Right cardiac atrium (tissue), 5 donors: ENCODE data around the gene RPA3. TPM values are rescaled to one million over a fixed set of nuclear protein-coding genes. Genes with fewer than 3 reads are reported as not detected.

ENCODE experiments used
- ATAC-seq, 2 donors: fragments of 200-7000 bp; cut with Tn5 transposase; one replicate each; pipeline versions ENCODE4 v1.8.0 to v1.9.1; 2020; ENCODE audit warnings: moderate library complexity in 2 of 2, mild to moderate bottlenecking in 1 of 2
- DNase-seq, 3 donors: peaks; one replicate each; pipeline ENCODE4 v3.0.0-alpha.2; 2020
- H3K27ac ChIP-seq: one replicate; pipeline ENCODE4 v1.5.1; 2013; ENCODE audit warnings: mild to moderate bottlenecking, low read length, control low read depth, moderate library complexity
- H3K27me3 ChIP-seq: one replicate; pipeline ENCODE4 v1.6.1; 2013; ENCODE audit not compliant: control insufficient read depth, insufficient read depth
- H3K4me1 ChIP-seq: one replicate; pipeline ENCODE4 v1.6.1; 2013; ENCODE audit warnings: low read length; ENCODE audit not compliant: control insufficient read depth, insufficient read depth
- H3K4me3 ChIP-seq: one replicate; pipeline ENCODE4 v1.5.1; 2013; ENCODE audit warnings: low read length, control low read depth
- H3K9me3 ChIP-seq: one replicate; pipeline ENCODE4 v1.6.1; 2013; ENCODE audit warnings: low read length; ENCODE audit not compliant: control insufficient read depth
- WGBS: extraction: QIAGEN DNeasy Blood & Tissue Kit; methylation state at CpG from one replicate; pipeline ENCODE4 v1.1.7; 2013; 5-methylcytosine and 5-hydroxymethylcytosine counted together
- intact Hi-C, 4 donors: fragments of 100-400 bp; cut with DNase I; formaldehyde crosslinking; loops; one replicate each; pipeline versions ENCODE4 v1.11.0 to v1.14.0; 2022 to 2023
- long read RNA-seq, 4 donors: library from polyadenylated mRNA; unstranded; transcript quantifications; one replicate each; pipeline ENCODE4 v2.0.0, GENCODE V29; 2020 to 2021
- polyA plus RNA-seq: library from polyadenylated mRNA; stranded (reverse); fragments of 200-250 nt; gene quantifications from one replicate; pipeline ENCODE4 v1.2.3, GENCODE V29; 2013
- total RNA-seq, 4 donors: library from RNA; stranded (reverse); fragmentation: NEBNext Ultra II Directional; extraction: Animal tissue kit (Norgen Biotek cat#: 25700); gene quantifications; one replicate each; pipeline ENCODE4 v1.2.1, GENCODE V29; 2021
- donor health status: healthy with polysubstance abuse.
- donor health status: DM: no; HTN: yes; CAD: no.
- donor health status: DM: no; HTN: no; CAD: no.
- donor health status: DM: no; HTN: yes; CAD: no; lungs with severe emphysema.
- donor health status: DM: yes; HTN: yes; CAD: no.

Gene RPA3
- 10 to 100 TPM; 17.6 to 27.4 (median 21.0) TPM for total RNA-seq
- polyA plus RNA-seq: 25.0 TPM
- long read RNA-seq, donor 1, partial matches to known transcripts: 16 of 17 reads
- long read RNA-seq, donor 1, other reads (novel, unspliced or antisense): 0 of 17 reads
- long read RNA-seq, donor 2, partial matches to known transcripts: 10 of 10 reads
- long read RNA-seq, donor 2, other reads (novel, unspliced or antisense): 0 of 10 reads
- long read RNA-seq, donor 3, partial matches to known transcripts: 12 of 16 reads
- long read RNA-seq, donor 3, other reads (novel, unspliced or antisense): 1 of 16 reads
- long read RNA-seq, donor 4, partial matches to known transcripts: 5 of 5 reads
- long read RNA-seq, donor 4, other reads (novel, unspliced or antisense): 0 of 5 reads

DNA sequence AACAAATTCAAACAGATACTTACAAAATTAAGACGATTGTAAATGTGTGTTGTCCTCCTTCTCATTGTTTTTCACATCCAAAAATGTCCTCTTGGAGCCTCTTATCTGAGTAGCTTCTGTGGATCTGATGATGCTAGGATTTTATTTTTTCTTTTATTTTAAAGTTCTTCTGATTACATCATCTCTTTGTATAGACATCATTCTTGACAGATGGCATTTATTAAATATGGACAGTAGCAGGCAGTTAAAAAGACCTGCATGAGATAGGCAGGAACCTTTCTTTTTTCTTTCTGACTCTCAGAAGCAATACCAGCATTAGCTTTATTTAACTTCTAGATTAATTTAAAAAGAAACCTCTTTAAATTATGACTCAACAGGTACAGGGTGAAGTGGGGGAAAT lies at the start of gene RPA3:
TSS of gene RPA3 (minus strand) at position 116 of the 400 bp plus-strand sequence. CDS start 78,189 bp downstream, outside the sequence.
- no peaks in the 10 kb centered on the region for H3K27me3 ChIP-seq
- WGBS: 87% methylated on average over 1 of the region's 1 CpG
- DNase-seq (no peak), ATAC-seq (no peak)
- no peaks in the 10 kb centered on the region for H3K4me1 ChIP-seq
- H3K27ac ChIP-seq: no peak within 1 kb of the TSS
- intact Hi-C loops: no loop called here
- no peak within 1 kb of the TSS for H3K4me3 ChIP-seq
- H3K9me3 ChIP-seq: no peaks in the 10 kb centered on the region

DNA sequence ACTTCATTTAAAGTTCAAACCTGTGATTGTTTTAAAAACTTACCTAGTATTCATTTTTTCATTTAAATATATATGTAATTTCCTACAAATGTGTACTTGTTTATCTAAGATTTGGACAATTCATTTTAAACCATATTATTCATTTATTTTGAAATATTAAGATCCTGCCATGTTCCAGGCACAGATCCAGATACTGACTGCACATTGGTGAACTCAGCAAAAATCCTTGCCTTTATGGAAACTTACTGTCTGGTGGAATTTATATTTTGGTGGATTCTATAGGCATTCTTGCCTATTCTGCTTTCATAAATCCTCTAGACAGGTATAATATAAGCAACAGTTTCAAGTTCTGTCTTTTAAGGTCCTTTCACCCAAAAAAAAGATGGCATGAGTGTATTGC lies 48.3 kb upstream of the RPA3 start:
- Histone ChIP-seq H3K9me3 (no peaks in the 10 kb centered on the region), H3K4me1 (no peaks in the 10 kb centered on the region), H3K27me3 (no peaks in the 10 kb centered on the region), H3K4me3 (no peak overlapping the region), H3K27ac (no peak overlapping the region)
- ATAC-seq: no peak
- intact Hi-C loops: no loop called here
- DNase-seq: no peak

- Histone ChIP-seq H3K27me3 (no peaks in the 10 kb centered on the region), H3K27ac (no peak overlapping the region), H3K4me3 (no peak overlapping the region), H3K9me3 (no peaks in the 10 kb centered on the region), H3K4me1 (no peaks in the 10 kb centered on the region)
- intact Hi-C loops: no loop called here
- ATAC-seq (no peak), DNase-seq (no peak)
These were observed 47.0 kb upstream of the RPA3 start for GRCh38 chr7:7765422-7765821.

DNA sequence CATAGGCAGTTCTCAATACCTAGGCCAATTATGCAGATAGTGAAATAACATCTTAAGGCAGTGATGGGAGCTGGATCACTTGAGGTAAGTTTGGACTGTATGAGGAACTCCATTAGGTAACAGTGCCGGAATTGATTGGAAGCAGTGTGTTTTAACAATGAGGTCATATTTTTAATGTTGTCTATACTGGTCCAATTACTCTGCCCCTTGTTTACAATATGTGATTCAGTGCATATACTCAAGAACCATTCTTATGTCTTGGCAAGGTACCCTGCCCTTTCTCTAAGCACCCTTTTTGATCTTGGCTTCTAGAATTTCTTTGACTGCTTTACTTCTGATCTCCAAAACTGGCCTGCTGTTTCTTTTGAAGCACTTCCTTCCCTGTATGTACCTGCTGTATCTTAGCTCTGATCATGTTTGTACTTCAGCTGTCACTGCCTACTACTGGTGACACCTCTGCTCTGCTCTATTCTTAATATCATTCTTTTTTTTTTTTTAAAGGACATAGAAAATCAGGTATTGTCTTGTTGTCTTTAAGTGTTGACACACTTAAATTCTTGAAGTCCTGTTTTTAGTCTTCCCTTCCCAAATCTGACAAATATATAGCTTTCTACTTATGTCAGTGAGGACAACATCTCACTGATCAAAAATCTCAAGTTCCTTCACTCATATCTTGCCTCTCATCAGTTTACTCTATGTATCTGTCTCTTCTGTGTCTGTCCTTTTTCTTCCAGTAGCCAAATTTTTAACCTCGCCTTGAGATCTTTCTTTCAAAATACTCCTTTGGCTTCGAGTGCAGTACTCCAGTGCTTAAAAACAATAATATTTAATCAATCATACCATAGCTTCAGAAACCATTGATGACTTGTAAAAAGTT lies 46.4 kb upstream of the RPA3 start:
- ATAC-seq (no peak), DNase-seq (no peak)
- Histone ChIP-seq H3K4me3 (no peak overlapping the region), H3K4me1 (no peaks in the 10 kb centered on the region), H3K27me3 (no peaks in the 10 kb centered on the region), H3K27ac (no peak overlapping the region), H3K9me3 (no peaks in the 10 kb centered on the region)
- intact Hi-C loops: loop anchor here in 3 of 4 donors (5.0 kb wide), 1 partner anchor 82 kb away; no protein-coding TSS in a partner anchor
- WGBS: 95% methylated on average over 3 of the region's 3 CpGs

DNA sequence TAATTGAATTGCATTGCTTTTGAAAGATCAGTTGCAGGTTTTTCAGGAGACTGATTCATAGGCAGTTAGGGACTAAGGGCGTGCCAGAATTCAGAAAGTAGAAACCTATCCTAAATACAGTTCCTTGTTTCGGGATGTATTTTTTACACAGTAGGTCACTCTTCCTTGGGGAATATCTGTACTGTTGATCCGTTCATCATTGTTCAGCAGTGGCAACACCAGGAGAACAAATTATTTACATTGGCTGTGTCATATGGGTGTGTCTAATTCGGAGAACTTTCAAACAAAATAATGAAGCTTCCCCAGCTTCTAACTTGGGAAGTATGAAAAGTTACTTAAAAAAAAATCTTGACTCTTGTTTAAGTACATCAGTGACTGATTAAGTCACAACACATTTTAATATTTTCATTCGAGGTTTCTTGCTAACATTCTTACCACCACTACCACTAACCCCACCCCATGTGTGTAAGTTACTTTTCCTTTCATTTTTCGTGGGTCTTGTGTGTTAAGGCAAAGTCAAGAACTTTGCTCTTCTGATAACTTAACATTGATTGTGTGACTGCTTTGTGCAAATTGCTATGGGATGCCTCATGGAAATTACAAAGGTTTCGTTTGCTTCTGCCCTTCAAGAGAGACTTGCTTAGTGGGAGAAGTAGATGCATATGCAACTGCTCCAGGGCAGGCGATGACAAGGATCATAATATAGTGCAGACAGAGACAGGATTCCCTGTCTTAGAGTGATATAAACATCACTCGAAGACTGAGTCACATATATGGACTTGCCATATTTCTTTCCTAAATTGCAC lies 43.8 kb upstream of the RPA3 start:
- DNase-seq (no peak), ATAC-seq (peak; percentile 75 to 92)
- Histone ChIP-seq H3K4me1 (no peaks in the 10 kb centered on the region), H3K9me3 (no peaks in the 10 kb centered on the region), H3K27me3 (no peaks in the 10 kb centered on the region), H3K4me3 (peak overlapping the region; percentile 92), H3K27ac (peak overlapping the region; percentile 64)
- WGBS: 19% methylated on average over 9 of the region's 9 CpGs
- intact Hi-C loops: loop anchor here in 3 of 4 donors (5.0 kb wide), 1 partner anchor 80 kb away; no protein-coding TSS in a partner anchor

DNA sequence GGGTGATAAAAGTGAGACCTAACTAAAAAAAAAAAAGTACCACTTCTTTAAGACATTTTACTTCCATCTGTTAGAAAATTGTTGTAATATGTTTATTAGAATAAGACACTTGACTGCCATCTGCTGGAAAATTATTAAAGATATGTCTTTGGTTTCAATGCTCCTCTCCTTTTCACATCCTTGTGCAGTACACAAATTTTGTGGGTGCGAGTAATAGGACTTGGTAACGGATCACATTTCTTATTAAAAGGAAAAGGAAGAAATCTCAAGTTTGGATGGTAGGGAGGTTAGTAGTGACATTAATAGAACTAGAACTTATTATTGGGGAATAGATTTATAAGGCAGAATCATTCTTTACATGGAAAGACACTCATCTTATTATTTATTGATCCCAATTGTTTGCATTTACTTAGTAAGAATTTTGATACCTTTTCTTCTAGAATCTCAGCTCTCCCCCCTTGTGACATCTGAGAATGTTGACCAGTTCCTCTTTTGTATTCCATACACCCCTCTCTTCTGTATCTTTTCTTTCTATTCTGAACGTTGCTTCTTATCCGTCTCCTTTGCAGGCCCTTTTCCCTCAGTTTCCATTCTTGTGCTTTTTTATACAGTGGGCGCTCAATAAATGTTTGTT lies 43.0 kb upstream of the RPA3 start:
- H3K4me3 ChIP-seq: peak overlapping the region; percentile 92
- no peaks in the 10 kb centered on the region for H3K9me3 ChIP-seq
- H3K27ac ChIP-seq: no peak overlapping the region
- intact Hi-C loops: loop anchor here in 3 of 4 donors (5.0 kb wide), 1 partner anchor 79 kb away; no protein-coding TSS in a partner anchor
- WGBS: 35% methylated on average over 5 of the region's 5 CpGs
- ATAC-seq (peak; percentile 55 to 61), DNase-seq (no peak)
- no peaks in the 10 kb centered on the region for H3K27me3 ChIP-seq
- H3K4me1 ChIP-seq: no peaks in the 10 kb centered on the region

DNA sequence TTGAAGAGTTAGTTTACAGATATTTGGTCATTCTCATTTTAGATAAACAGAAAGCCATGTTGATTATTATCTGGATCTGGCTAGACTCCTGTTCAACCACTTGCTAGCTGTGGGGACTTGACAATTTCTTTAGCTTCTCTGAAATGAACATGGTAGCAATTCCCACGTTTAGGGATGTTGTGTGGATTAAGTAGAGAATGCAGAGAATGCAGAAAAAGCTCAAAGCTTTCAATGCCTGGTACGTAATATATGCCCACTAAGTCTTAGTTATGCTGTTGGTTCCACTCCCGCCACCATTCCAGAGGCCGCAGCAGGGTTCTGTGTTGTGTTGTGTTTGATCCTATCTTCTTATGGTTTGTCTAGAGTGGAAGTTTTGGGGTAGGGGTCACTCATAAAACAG lies 39.2 kb upstream of the RPA3 start:
- no peak overlapping the region for H3K4me3 ChIP-seq
- no peaks in the 10 kb centered on the region for H3K27me3 ChIP-seq
- ATAC-seq (no peak), DNase-seq (no peak)
- no peaks in the 10 kb centered on the region for H3K9me3 ChIP-seq
- WGBS: 87% methylated on average over 4 of the region's 4 CpGs
- intact Hi-C loops: loop anchor here in 1 of 4 donors (5.0 kb wide), 1 partner anchor 75 kb away; no protein-coding TSS in a partner anchor
- no peak overlapping the region for H3K27ac ChIP-seq
- H3K4me1 ChIP-seq: no peaks in the 10 kb centered on the region

DNA sequence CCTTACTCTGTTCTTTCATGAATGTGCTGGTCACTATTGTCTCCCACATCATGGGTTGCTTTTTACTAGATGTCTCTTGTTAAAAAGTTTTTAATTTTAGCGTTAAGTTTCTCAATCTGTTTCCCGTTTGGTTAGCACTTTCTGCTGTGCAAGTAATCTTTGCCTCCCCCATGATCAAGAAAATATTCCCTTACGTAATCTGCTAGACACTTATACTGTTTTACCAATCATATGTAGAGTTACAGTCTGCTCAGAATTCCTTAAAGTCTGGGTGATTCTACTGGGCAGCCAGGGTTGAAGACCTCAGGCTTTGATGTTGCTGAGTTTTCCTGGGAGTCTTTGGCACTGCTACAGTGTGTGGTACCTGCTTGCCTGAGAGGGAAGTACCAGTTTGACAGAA lies 38.2 kb upstream of the RPA3 start:
- DNase-seq (no peak), ATAC-seq (no peak)
- Histone ChIP-seq H3K27me3 (no peaks in the 10 kb centered on the region), H3K4me1 (no peaks in the 10 kb centered on the region), H3K4me3 (no peak overlapping the region), H3K27ac (no peak overlapping the region), H3K9me3 (no peaks in the 10 kb centered on the region)
- WGBS: 87% methylated on average over 3 of the region's 3 CpGs
- intact Hi-C loops: loop anchor here in 1 of 4 donors (5.0 kb wide), 1 partner anchor 74 kb away; no protein-coding TSS in a partner anchor

GRCh38 chr7:7751243-7752092 lies 33.1 kb upstream of the RPA3 start:
- Histone ChIP-seq H3K4me3 (no peak overlapping the region), H3K4me1 (peaks cover 2% of the 10 kb centered on the region), H3K27me3 (no peaks in the 10 kb centered on the region), H3K9me3 (no peaks in the 10 kb centered on the region), H3K27ac (no peak overlapping the region)
- WGBS: 75% methylated on average over 3 of the region's 3 CpGs
- DNase-seq: no peak
- ATAC-seq: no peak
- intact Hi-C loops: no loop called here
